ENCODE results near the gene SEPTIN1.
"Not testable (repeated sequence)": the region's sequence is repeated elsewhere in the genome, so short reads cannot be mapped to it uniquely, and the experiment has no call there.

Gene SEPTIN1

GRCh38 chr16:30341971-30342370, 40.4 kb downstream of the SEPTIN1 start:
- not testable (repeated sequence) for DNase-seq (ENCODE audit: low spot score)

- no peak for DNase-seq (ENCODE audit: low spot score)
Observed at GRCh38 chr16:30340621-30341020, 41.7 kb downstream of the SEPTIN1 start.

GRCh38 chr16:30338715-30339114, 43.6 kb downstream of the SEPTIN1 start:
- not testable (repeated sequence) for DNase-seq (ENCODE audit: low spot score)

GRCh38 chr16:30337964-30338357, 44.4 kb downstream of the SEPTIN1 start:
- DNase-seq (ENCODE audit: low spot score): not testable (repeated sequence)

- DNase-seq (ENCODE audit: low spot score): no peak
Observed at GRCh38 chr16:30335598-30336474, 46.5 kb downstream of the SEPTIN1 start.

GRCh38 chr16:30335028-30335597, 47.2 kb downstream of the SEPTIN1 start:
- DNase-seq (ENCODE audit: low spot score): peak; percentile 76

GRCh38 chr16:30334473-30334989, 47.8 kb downstream of the SEPTIN1 start:
- DNase-seq (ENCODE audit: low spot score): peak; percentile 69

Data from AG20443 (cell line).